Erythroblast (primary cell): ENCODE results near the gene GTPBP6.

Source experiments
- DNase-seq, 2 experiments: peaks; one replicate each; lab custom pipeline; 2025; lab: John Stamatoyannopoulos, UW
- GATA1 ChIP-seq: IDR thresholded peaks from 2 replicates; pipeline ENCODE4 v1.6.1; 2011; ENCODE audit warnings: low read depth, mild to moderate bottlenecking, control low read depth, low read length, moderate library complexity
- POLR2A ChIP-seq: IDR thresholded peaks from 2 replicates; pipeline ENCODE4 v1.6.1; 2011; ENCODE audit warnings: mild to moderate bottlenecking, low read length

Gene GTPBP6, protein sequence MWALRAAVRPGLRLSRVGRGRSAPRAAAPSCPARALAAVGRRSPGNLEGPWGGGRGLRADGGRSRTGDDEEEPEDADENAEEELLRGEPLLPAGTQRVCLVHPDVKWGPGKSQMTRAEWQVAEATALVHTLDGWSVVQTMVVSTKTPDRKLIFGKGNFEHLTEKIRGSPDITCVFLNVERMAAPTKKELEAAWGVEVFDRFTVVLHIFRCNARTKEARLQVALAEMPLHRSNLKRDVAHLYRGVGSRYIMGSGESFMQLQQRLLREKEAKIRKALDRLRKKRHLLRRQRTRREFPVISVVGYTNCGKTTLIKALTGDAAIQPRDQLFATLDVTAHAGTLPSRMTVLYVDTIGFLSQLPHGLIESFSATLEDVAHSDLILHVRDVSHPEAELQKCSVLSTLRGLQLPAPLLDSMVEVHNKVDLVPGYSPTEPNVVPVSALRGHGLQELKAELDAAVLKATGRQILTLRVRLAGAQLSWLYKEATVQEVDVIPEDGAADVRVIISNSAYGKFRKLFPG

DNA sequence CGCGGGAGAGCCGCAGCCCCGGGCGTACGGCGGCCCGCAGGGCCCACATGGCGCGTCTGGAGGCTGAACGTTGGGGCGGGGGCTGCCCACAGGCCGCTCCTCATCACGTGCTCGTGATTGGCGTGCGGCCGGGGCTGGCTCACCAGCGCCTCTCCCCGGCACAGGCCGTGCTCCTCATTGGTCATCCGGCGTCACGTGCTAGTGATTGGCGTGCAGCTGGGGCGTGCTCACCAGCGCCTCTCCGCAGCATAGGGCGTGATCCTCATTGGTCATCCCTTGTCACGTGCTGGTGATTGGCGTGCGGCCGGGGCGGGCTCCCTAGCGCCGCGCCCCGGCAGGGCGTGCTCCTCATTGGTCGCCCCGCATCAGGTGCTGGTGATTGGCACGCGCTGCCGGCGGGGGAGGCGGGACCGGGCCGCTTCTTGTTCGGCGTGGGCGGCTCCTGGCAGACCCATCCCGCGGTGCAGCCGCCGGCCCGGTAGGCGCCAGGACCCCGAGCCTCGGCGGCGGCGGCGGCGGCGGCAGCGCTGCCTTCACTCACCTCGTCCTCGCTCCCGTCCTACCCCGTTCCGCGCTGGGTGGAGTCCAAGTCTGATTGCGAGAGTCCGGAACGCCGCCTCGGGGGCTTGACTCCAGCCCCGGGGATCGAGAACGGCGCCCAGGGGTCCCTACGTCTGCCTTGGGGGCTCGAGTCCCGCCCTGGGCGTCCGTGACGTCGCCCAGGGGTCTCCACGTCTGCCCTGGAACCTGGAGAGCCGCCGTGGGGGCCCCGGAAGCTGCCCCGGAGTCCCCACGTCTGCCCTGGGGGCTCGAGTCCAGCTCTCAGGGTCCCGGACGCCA lies at the start of gene GTPBP6:
TSS of gene GTPBP6 (minus strand) at position 58 of the 840 bp plus-strand sequence. CDS start at position 49, 9 bp downstream.
- TF ChIP-seq GATA1 (no peak), POLR2A (peak; percentile 82)
- DNase-seq = no peak

GRCh38 chrX:367866-368265 lies 49.3 kb upstream of the GTPBP6 start:
- no peak for TF ChIP-seq POLR2A
- no peak for TF ChIP-seq GATA1

DNA sequence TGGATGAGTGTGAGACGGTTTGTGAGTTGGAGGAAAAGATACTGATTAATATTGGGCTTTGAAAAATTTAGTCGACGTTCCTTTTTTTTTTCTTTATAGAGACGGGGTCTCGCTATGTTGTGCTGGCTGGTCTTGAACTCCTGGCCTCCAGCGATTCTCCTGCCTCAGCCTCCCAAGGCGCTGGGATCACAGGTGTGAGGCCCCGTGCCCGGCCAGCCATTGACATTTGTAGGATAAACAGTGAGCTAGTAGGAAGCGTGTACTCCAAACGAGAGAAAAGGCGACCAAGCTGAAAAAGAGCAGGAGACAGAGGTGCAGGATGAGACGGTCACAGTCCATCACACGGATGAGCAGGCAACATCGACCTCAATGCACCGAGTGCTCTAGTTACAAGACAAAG lies 48.8 kb upstream of the GTPBP6 start:
- no peak for TF ChIP-seq GATA1
- DNase-seq = no peak

More at GRCh38 chrX:367866-368265, 49.3 kb upstream of the GTPBP6 start:
- DNase-seq = no peak

DNA sequence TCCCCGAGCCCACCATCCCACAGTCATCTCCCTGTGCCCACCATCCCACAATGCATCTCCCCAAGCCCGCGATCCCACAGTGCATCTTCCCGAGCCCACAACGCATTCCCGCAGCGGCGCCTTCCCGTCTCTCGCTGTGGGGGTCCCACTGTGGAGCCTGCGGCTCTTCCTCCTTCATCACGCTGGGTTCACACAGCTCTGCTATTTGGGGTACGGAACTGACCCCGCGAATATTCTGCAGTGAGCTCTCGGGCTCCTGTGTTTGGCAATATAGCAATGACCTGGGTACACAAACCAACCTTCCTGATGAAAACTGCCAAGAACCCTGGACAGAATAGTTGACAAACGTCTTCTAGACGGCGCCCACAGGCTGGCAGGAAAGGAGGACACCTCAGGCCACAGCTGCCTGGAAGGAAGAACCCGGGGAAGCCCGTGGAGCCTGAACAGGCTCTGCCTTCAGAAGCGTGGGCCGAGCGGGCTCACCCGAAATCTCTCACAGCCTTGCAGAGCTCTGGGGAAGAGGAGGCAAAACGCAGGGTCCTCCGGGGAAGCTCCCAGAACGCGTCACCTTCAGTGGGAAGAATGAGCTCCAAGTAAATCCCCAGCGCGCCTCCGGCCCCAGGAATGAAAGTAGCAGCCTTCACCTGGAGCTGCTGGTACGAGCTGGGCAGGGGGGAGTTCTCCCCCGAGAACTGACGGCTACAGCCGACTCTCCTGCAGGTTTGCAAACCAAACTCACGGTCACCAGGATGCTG lies 45.2 kb upstream of the GTPBP6 start:
- no peak for TF ChIP-seq POLR2A
- TF ChIP-seq GATA1 = no peak
- no peak for DNase-seq

- DNase-seq = no peak
- TF ChIP-seq POLR2A (no peak), GATA1 (no peak)
These were observed 44.5 kb upstream of the GTPBP6 start for GRCh38 chrX:362937-363620.

- TF ChIP-seq GATA1 = no peak
- TF ChIP-seq POLR2A = no peak
- no peak for DNase-seq
These were observed 43.8 kb upstream of the GTPBP6 start for GRCh38 chrX:362351-362750.

DNA sequence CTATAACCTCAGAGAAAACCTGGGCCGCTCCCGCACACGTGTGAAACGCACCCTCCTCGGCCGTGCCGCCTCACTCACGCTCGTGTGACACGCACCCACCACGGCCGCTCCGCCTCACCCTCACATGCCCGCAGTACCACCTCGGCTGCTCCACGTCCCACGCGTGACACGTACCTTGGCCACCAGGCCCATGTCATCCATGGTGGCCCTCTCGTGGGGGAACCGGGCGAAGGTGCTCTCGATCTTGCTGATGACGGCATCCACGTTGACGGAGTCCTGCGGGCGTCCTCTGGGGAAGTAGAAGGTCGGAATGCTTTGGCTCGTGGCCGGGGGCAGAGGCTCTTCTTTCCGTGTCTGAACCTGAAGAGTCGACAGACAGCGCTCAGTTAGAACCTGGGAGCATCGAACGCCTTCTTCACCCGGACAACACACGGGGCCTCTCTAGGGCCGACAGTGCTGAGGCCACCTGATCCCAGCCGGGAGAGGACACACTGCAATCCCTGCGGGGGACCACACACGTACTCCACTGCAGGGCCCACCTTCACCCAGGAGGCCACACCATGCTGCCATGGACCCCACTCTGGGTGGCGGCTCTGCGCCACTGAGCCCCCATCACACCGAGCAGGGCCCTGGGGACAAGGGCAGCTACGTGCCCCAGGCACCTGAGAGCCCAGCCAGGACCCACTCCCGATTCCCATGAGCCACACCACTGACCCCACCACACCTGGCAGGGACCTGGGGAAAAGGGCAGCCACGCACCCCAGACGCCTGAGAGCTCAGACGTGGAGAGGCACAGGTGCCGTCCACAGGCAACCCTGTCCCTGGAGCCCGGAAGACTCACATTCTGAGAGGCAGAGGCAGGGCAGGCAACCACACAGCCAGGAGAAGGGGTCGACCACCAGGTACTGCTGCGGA lies 42.9 kb upstream of the GTPBP6 start:
- no peak for DNase-seq
- TF ChIP-seq GATA1 (no peak), POLR2A (no peak)

DNA sequence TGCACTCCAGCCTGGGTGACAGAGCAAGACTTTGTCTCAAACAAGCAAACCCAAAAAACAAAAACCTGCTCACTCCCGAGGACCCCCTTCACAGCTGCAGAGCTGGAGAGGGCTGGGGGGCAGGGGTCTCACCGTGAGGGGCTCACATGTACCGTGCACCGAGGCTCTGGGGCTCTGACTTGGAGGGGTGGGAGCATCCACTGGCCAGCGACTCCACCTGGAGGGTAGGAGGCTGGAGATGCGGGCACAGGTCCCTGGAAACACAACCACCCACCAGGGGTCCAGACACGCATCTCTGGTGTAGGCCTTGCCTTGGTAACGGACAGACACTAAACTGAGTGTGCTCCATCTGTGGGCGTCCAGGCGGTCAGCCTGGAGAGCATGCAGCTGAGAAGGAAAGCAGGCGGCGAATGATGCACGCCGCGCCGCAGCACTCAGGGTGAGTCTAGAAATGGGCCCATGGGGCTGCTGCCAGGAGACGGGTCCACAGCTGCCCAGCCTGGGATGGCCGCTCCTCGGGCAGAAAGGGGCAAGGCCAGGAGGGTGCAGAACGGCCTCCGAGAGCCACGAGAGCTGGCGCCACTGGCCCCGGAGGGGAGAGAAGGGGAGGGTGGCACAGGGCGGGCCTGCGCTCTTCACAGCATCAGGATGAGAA lies 42.0 kb upstream of the GTPBP6 start:
- no peak for DNase-seq
- no peak for TF ChIP-seq GATA1
- TF ChIP-seq POLR2A = no peak

GRCh38 chrX:358651-359143 lies 40.1 kb upstream of the GTPBP6 start:
- TF ChIP-seq POLR2A = no peak
- no peak for TF ChIP-seq GATA1
- DNase-seq = no peak

- no peak for TF ChIP-seq GATA1
- no peak for TF ChIP-seq POLR2A
- DNase-seq = no peak
These were observed 39.3 kb upstream of the GTPBP6 start for GRCh38 chrX:357693-358471.
